GM19023 (cell line): ENCODE results near the gene NEGR1.

ENCODE experiments used
- ATAC-seq: cut with Tn5 transposase; IDR thresholded peaks from one replicate; pipeline ENCODE4 v1.9.1; 2021; ENCODE audit warnings: mild to moderate bottlenecking, moderate library complexity; ENCODE audit not compliant: unreplicated experiment

The NEGR1 gene

GRCh38 chr1:71592646-71593274, 689.6 kb downstream of the NEGR1 start:
- ATAC-seq, result no peak

DNA sequence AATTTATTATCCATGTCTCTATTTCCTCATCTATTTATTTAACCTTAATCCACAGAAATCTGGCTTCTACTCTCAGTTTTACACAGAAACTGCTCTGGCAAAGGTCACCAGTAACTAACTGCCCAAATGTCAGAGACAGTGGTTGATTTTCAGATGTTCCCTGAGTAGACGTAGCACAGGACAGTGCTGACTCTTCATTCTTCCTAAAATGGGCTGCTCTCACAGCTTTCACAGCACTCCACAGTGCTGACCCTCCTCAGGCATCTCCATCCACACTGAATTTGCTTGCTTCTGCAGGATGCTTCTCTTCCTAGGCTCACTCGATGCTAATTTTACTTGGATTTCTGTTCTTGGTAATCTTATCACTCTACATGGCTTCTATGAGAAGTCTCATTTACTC, 693.3 kb downstream of the NEGR1 start:
- ATAC-seq, result no peak

GRCh38 chr1:71587961-71588360, 694.4 kb downstream of the NEGR1 start:
- no peak for ATAC-seq

DNA sequence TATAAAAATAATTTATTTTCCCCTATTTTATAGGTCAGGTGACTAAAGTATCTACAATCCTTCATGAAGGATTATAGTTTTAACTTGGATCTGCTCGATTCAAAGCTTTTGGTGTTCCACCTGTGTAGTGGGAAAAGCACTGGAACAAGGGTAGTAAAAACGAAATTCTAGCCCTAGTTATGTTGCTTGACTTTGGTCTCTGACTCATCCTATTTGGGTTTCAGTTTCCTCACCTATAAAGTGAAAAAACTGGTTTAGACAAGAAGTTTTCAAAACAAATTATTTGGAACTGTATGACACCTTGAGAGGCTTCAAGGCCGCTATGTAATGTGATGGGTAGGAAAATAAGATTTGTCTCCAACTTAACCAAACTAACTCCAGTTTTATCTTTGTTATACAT, 696.3 kb downstream of the NEGR1 start:
- peak; percentile 56 for ATAC-seq

GRCh38 chr1:71583756-71584155, 698.6 kb downstream of the NEGR1 start:
- ATAC-seq, result no peak

DNA sequence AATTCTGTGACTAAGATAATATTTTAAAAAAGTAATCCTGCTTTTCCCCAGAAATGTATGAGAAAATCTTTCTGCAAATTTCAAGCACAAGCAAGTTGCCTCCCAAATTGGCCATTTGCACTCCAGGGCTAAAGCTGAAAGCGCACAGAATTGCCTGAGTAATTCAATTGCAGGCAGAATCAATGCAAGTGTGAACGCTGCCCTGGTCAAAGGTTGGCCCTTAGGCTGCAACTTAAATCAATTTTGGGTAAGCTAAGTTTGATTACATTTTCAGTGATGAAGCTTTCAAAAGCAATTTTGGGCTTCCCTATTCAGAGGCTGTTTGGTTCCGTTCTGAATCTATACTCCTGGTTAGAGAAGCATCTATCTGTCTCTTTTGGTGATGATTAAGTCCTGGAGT, 699.7 kb downstream of the NEGR1 start:
- ATAC-seq, result no peak

GRCh38 chr1:71577451-71578131, 704.7 kb downstream of the NEGR1 start:
- no peak for ATAC-seq

DNA sequence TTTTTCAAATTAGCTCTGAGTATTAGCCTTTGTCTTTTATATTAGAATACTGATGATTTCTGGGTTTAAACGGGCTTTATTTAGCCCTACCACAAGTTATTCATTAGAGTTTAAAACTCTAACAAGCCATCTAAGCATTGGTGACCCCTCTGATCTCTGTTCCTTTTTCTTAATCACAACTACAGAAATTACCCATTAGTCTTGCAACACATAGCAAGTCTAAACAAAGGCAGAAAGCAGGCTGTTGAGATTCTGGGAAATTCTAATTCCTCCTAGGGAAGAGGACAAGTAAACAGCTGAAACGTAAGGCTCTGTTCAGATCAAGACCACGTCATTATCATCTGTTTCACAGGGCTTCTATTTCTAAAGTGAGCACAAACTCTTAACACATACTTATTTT, 710.3 kb downstream of the NEGR1 start:
- ATAC-seq, result no peak

- ATAC-seq, result no peak
Measured at GRCh38 chr1:71566413-71566812, 715.9 kb downstream of the NEGR1 start.

- ATAC-seq, result no peak
Measured at GRCh38 chr1:71565831-71566230, 716.5 kb downstream of the NEGR1 start.

- ATAC-seq, result no peak
Measured at GRCh38 chr1:71565262-71565661, 717.1 kb downstream of the NEGR1 start.

- no peak for ATAC-seq
Measured at GRCh38 chr1:71562298-71562697, 720.0 kb downstream of the NEGR1 start.

- ATAC-seq, result no peak
Measured at GRCh38 chr1:71561729-71562128, 720.6 kb downstream of the NEGR1 start.

- ATAC-seq, result no peak
Measured at GRCh38 chr1:71561206-71561605, 721.1 kb downstream of the NEGR1 start.

GRCh38 chr1:71559880-71560279, 722.5 kb downstream of the NEGR1 start:
- ATAC-seq, result no peak

GRCh38 chr1:71557138-71557537, 725.2 kb downstream of the NEGR1 start:
- no peak for ATAC-seq

DNA sequence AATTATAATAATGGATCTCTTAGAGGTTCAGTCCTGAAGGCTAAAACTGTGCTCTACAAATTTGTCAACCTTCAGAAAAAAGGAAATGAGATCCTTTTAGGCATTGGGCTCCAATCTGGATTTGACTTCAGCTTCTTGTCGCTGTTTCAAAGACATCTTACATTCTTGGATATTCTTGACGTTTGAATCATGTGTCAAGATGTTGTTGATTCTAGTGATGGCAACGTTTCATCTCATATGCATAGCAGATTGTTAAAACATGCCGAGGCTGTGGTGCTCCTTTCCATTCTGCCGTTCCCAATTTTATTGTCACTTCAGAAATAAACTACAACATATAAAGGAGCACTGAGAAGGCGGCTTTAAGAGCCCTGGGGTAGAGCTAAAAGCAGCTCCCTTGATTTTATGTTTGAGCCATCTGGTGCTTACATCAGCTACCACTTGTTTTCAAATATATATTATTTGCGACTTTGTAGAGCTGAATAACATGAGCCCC, 733.9 kb downstream of the NEGR1 start:
- ATAC-seq, result no peak

DNA sequence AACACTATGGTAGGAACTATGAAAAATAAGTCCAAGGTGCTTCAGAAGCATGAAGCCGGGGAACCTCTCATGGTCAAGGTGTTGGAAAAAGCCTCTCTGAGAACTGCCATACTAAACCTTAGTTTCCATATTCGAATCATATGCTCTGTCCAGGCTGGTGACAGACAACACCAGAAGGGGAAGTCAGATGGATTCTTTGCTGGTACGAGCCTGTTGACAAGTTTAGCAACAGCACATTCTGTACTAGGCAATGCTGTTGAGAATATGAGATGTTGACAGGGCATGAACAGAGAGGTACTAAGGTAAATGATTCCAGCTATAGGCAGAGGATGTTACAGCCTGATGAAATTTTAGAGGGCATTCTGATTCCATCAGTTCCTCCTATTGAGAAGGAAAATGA, 740.2 kb downstream of the NEGR1 start:
- no peak for ATAC-seq

- ATAC-seq, result no peak
Measured at GRCh38 chr1:71533950-71534349, 748.4 kb downstream of the NEGR1 start.

DNA sequence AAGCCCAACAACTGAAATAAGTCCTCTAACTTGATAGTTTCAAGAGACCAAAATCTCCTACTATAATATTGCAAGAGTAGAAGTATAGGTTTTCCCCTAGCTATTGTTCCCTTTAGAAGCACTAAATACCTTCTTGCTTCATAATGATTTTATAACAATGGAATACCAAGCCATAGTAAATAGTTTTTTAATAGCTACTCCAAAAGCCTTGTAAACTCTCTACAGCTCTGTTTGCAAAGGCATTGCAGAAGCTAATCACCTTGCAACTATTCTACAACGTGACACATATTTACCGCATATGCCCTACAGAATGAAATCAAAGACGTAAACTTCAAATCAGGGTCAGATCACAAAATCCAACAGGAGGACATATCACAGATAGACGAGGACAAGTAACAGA, 750.0 kb downstream of the NEGR1 start:
- no peak for ATAC-seq

DNA sequence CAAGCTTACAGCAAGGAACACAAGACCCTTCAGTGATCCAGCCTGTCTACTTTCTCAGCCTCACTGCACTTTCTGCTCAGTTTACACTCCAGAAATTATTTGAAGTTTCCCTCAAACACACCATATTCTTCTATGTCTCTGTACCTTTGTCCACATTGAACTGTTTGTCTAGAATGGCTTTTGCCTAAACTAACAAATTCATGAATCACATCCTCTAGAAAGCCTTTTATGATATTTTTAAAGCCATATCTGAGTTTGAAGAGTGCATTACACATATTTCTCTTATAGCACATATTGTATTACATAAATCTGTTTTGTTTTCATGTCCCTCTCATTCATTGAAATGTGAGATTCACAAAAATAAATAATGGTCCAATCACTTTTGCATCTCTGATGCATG, 755.5 kb downstream of the NEGR1 start:
- no peak for ATAC-seq

- no peak for ATAC-seq
Measured at GRCh38 chr1:71522721-71523120, 759.6 kb downstream of the NEGR1 start.
